GM12872 (cell line): Measurements from ENCODE around the gene SVOPL.

Experiments used
- CTCF ChIP-seq: IDR thresholded peaks from 3 replicates; pipeline ENCODE4 v1.5.1; 2011; ENCODE audit warnings: low read depth, mild to moderate bottlenecking, low read length, moderate library complexity; ENCODE audit not compliant: insufficient read depth

SVOPL gene

GRCh38 chr7:138602451-138602850 lies 98.7 kb downstream of the SVOPL start:
- no peak for TF ChIP-seq CTCF

- no peak for TF ChIP-seq CTCF
Observed at GRCh38 chr7:138595454-138595853, 105.7 kb downstream of the SVOPL start.

GRCh38 chr7:138590154-138590553 lies 111.0 kb downstream of the SVOPL start:
- no peak for TF ChIP-seq CTCF

- no peak for TF ChIP-seq CTCF
Observed at GRCh38 chr7:138588986-138589385, 112.2 kb downstream of the SVOPL start.

- TF ChIP-seq CTCF: no peak
Observed at GRCh38 chr7:138587485-138587884, 113.7 kb downstream of the SVOPL start.

- TF ChIP-seq CTCF: no peak
Observed at GRCh38 chr7:138585283-138585993, 115.7 kb downstream of the SVOPL start.

- TF ChIP-seq CTCF: no peak
Observed at GRCh38 chr7:138584696-138585095, 116.5 kb downstream of the SVOPL start.
